ENCODE measurements around the gene SPSB4.

SPSB4 gene

GRCh38 chr3:141050576-141051442 lies at the start of gene SPSB4 (continued):
- TF ChIP-seq, protein P1, sequence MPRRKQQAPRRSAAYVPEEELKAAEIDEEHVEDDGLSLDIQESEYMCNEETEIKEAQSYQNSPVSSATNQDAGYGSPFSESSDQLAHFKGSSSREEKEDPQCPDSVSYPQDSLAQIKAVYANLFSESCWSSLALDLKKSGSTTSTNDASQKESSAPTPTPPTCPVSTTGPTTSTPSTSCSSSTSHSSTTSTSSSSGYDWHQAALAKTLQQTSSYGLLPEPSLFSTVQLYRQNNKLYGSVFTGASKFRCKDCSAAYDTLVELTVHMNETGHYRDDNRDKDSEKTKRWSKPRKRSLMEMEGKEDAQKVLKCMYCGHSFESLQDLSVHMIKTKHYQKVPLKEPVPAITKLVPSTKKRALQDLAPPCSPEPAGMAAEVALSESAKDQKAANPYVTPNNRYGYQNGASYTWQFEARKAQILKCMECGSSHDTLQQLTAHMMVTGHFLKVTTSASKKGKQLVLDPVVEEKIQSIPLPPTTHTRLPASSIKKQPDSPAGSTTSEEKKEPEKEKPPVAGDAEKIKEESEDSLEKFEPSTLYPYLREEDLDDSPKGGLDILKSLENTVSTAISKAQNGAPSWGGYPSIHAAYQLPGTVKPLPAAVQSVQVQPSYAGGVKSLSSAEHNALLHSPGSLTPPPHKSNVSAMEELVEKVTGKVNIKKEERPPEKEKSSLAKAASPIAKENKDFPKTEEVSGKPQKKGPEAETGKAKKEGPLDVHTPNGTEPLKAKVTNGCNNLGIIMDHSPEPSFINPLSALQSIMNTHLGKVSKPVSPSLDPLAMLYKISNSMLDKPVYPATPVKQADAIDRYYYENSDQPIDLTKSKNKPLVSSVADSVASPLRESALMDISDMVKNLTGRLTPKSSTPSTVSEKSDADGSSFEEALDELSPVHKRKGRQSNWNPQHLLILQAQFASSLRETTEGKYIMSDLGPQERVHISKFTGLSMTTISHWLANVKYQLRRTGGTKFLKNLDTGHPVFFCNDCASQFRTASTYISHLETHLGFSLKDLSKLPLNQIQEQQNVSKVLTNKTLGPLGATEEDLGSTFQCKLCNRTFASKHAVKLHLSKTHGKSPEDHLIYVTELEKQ (tag by site-specific recombination; IDR thresholded peaks at IDR 0.05; ENCODE audit: borderline replicate concordance), result no peak
- TF ChIP-seq, protein P2, sequence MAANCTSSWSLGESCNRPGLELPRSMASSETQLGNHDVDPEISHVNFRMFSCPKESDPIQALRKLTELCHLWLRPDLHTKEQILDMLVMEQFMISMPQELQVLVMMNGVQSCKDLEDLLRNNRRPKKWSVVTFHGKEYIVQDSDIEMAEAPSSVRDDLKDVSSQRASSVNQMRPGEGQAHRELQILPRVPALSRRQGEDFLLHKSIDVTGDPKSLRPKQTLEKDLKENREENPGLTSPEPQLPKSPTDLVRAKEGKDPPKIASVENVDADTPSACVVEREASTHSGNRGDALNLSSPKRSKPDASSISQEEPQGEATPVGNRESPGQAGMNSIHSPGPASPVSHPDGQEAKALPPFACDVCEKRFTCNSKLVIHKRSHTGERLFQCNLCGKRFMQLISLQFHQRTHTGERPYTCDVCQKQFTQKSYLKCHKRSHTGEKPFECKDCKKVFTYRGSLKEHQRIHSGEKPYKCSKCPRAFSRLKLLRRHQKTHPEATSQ (tag by site-specific recombination; IDR thresholded peaks at IDR 0.05), result no peak
- no peak for TF ChIP-seq ZNF626 (tag by site-specific recombination; IDR thresholded peaks at IDR 0.05)
- no peak for TF ChIP-seq ZNF791 (tag by site-specific recombination; IDR thresholded peaks at IDR 0.05)
- no peak for TF ChIP-seq ZNF174 (tag by site-specific recombination; IDR thresholded peaks at IDR 0.05)
- TF ChIP-seq ZNF692 (tag by site-specific recombination; IDR thresholded peaks at IDR 0.05), result peak; percentile 41; the same call in 1 of the 2 replicates
- TF ChIP-seq ZNF792 (tag by site-specific recombination; IDR thresholded peaks at IDR 0.05), result no peak
- TF ChIP-seq, protein P3, sequence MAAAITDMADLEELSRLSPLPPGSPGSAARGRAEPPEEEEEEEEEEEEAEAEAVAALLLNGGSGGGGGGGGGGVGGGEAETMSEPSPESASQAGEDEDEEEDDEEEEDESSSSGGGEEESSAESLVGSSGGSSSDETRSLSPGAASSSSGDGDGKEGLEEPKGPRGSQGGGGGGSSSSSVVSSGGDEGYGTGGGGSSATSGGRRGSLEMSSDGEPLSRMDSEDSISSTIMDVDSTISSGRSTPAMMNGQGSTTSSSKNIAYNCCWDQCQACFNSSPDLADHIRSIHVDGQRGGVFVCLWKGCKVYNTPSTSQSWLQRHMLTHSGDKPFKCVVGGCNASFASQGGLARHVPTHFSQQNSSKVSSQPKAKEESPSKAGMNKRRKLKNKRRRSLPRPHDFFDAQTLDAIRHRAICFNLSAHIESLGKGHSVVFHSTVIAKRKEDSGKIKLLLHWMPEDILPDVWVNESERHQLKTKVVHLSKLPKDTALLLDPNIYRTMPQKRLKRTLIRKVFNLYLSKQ (tag by site-specific recombination; IDR thresholded peaks at IDR 0.05; ENCODE audit: borderline replicate concordance), result no peak
- TF ChIP-seq ZNF354C (tag by site-specific recombination; IDR thresholded peaks at IDR 0.05; ENCODE audit: borderline replicate concordance, low read depth), result no peak
- no peak for TF ChIP-seq TCF7L2 (IDR thresholded peaks at IDR 0.05; ENCODE audit: borderline replicate concordance, low read depth, low read length)
- no peak for TF ChIP-seq WT1 (tag by site-specific recombination; IDR thresholded peaks at IDR 0.05)
- TF ChIP-seq ZNF10 (tag by site-specific recombination; IDR thresholded peaks at IDR 0.05), result peak; percentile 90
- TF ChIP-seq ZFP3 (tag by site-specific recombination; IDR thresholded peaks at IDR 0.05; ENCODE audit: low read depth), result no peak
- TF ChIP-seq, protein P4, sequence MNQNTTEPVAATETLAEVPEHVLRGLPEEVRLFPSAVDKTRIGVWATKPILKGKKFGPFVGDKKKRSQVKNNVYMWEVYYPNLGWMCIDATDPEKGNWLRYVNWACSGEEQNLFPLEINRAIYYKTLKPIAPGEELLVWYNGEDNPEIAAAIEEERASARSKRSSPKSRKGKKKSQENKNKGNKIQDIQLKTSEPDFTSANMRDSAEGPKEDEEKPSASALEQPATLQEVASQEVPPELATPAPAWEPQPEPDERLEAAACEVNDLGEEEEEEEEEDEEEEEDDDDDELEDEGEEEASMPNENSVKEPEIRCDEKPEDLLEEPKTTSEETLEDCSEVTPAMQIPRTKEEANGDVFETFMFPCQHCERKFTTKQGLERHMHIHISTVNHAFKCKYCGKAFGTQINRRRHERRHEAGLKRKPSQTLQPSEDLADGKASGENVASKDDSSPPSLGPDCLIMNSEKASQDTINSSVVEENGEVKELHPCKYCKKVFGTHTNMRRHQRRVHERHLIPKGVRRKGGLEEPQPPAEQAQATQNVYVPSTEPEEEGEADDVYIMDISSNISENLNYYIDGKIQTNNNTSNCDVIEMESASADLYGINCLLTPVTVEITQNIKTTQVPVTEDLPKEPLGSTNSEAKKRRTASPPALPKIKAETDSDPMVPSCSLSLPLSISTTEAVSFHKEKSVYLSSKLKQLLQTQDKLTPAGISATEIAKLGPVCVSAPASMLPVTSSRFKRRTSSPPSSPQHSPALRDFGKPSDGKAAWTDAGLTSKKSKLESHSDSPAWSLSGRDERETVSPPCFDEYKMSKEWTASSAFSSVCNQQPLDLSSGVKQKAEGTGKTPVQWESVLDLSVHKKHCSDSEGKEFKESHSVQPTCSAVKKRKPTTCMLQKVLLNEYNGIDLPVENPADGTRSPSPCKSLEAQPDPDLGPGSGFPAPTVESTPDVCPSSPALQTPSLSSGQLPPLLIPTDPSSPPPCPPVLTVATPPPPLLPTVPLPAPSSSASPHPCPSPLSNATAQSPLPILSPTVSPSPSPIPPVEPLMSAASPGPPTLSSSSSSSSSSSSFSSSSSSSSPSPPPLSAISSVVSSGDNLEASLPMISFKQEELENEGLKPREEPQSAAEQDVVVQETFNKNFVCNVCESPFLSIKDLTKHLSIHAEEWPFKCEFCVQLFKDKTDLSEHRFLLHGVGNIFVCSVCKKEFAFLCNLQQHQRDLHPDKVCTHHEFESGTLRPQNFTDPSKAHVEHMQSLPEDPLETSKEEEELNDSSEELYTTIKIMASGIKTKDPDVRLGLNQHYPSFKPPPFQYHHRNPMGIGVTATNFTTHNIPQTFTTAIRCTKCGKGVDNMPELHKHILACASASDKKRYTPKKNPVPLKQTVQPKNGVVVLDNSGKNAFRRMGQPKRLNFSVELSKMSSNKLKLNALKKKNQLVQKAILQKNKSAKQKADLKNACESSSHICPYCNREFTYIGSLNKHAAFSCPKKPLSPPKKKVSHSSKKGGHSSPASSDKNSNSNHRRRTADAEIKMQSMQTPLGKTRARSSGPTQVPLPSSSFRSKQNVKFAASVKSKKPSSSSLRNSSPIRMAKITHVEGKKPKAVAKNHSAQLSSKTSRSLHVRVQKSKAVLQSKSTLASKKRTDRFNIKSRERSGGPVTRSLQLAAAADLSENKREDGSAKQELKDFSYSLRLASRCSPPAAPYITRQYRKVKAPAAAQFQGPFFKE (tag by site-specific recombination; IDR thresholded peaks at IDR 0.05; ENCODE audit: borderline replicate concordance), result no peak
- TF ChIP-seq ZFHX2 (tag by site-specific recombination; conservative IDR thresholded peaks at IDR 0.05), result peak; percentile 10; the same call in 1 of the 2 replicates
- no peak for TF ChIP-seq ZFP37 (tag by site-specific recombination; IDR thresholded peaks at IDR 0.05)
- no peak for TF ChIP-seq ZNF677 (tag by site-specific recombination; IDR thresholded peaks at IDR 0.05)
- no peak for TF ChIP-seq ZNF433 (tag by site-specific recombination; IDR thresholded peaks at IDR 0.05; ENCODE audit: low read depth)
- TF ChIP-seq ZNF121 (tag by site-specific recombination; IDR thresholded peaks at IDR 0.05), result no peak
- no peak for TF ChIP-seq ZNF423 (tag by site-specific recombination; IDR thresholded peaks at IDR 0.05)
- TF ChIP-seq, protein P5, sequence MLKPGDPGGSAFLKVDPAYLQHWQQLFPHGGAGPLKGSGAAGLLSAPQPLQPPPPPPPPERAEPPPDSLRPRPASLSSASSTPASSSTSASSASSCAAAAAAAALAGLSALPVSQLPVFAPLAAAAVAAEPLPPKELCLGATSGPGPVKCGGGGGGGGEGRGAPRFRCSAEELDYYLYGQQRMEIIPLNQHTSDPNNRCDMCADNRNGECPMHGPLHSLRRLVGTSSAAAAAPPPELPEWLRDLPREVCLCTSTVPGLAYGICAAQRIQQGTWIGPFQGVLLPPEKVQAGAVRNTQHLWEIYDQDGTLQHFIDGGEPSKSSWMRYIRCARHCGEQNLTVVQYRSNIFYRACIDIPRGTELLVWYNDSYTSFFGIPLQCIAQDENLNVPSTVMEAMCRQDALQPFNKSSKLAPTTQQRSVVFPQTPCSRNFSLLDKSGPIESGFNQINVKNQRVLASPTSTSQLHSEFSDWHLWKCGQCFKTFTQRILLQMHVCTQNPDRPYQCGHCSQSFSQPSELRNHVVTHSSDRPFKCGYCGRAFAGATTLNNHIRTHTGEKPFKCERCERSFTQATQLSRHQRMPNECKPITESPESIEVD (tag by site-specific recombination; IDR thresholded peaks at IDR 0.05), result no peak
- no peak for TF ChIP-seq ZNF132 (tag by site-specific recombination; IDR thresholded peaks at IDR 0.05; ENCODE audit: borderline replicate concordance)
- TF ChIP-seq SP7 (tag by site-specific recombination; IDR thresholded peaks at IDR 0.05), result 0 out of 2 replicates have a peak, but pooled peaks have one; percentile 15
